NB4 (cell line): ENCODE measurements around the gene GDPD2.

ENCODE experiments used
- DNase-seq: peaks from one replicate; pipeline ENCODE4 v3.0.0; 2010; ENCODE audit warnings: low read depth
- H3K4me3 ChIP-seq: one replicate; pipeline ENCODE4 v1.5.1; 2011; ENCODE audit warnings: mild to moderate bottlenecking, low read depth, low read length, moderate library complexity
- MYC ChIP-seq: IDR thresholded peaks from 2 replicates; pipeline ENCODE4 v1.6.1; 2011; ENCODE audit warnings: low read depth, low read length
- POLR2A ChIP-seq: IDR thresholded peaks from 2 replicates; pipeline ENCODE4 v1.6.1; 2011; ENCODE audit warnings: mild to moderate bottlenecking; ENCODE audit not compliant: insufficient read length; ENCODE audit errors: extremely low read depth
- TF ChIP-seq, protein P1 (sequence below): IDR thresholded peaks from 2 replicates; pipeline ENCODE4 v1.6.1; 2011; ENCODE audit warnings: low read depth, low read length
- TF ChIP-seq, protein P2 (sequence below): IDR thresholded peaks from one replicate; pipeline ENCODE4 v1.5.1; 2012; ENCODE audit warnings: low read depth, low read length

Gene GDPD2

DNA sequence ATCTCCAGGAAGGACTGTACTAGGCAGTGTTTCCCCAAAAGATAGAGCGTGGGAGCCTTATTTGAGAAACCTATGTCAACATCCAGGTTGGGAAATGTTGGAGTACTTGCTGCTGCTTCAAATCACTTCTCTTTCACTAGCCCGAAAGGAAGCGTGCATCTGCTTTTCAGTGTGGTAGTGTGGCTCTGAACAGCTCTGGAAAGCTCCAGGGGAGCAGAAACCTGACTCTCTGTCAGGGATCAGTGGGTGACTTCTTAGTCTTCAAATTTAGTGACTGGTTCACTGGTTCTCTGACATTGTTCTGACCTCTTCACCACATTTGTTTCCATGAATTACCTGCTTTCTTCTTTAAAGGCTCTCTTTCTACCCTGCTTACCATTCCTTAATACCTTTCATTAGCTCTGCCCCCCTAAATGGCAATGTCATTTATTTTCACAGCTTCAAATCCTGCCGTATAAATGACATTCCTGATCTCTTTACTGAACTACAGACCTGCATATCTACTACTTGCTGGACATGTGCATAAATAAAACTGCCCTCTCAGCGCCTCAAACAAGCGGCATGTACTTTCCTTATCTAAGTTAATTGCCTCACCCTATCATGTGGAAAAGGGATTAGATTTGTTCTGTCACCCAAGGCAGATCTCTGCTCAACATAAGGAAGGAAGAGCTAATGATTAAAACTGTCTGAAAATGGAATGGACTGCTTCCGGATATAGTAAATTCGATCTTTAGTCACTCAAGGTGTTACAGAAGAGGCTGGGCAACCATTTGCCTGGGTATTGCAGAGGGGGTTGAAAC, 58.6 kb downstream of the GDPD2 start:
- no peak for TF ChIP-seq POLR2A
- TF ChIP-seq, protein P1, sequence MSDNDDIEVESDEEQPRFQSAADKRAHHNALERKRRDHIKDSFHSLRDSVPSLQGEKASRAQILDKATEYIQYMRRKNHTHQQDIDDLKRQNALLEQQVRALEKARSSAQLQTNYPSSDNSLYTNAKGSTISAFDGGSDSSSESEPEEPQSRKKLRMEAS: no peak
- TF ChIP-seq MYC: no peak
- TF ChIP-seq, protein P2, sequence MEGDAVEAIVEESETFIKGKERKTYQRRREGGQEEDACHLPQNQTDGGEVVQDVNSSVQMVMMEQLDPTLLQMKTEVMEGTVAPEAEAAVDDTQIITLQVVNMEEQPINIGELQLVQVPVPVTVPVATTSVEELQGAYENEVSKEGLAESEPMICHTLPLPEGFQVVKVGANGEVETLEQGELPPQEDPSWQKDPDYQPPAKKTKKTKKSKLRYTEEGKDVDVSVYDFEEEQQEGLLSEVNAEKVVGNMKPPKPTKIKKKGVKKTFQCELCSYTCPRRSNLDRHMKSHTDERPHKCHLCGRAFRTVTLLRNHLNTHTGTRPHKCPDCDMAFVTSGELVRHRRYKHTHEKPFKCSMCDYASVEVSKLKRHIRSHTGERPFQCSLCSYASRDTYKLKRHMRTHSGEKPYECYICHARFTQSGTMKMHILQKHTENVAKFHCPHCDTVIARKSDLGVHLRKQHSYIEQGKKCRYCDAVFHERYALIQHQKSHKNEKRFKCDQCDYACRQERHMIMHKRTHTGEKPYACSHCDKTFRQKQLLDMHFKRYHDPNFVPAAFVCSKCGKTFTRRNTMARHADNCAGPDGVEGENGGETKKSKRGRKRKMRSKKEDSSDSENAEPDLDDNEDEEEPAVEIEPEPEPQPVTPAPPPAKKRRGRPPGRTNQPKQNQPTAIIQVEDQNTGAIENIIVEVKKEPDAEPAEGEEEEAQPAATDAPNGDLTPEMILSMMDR: no peak
- DNase-seq: no peak
- H3K4me3 ChIP-seq: no peak overlapping the region

DNA sequence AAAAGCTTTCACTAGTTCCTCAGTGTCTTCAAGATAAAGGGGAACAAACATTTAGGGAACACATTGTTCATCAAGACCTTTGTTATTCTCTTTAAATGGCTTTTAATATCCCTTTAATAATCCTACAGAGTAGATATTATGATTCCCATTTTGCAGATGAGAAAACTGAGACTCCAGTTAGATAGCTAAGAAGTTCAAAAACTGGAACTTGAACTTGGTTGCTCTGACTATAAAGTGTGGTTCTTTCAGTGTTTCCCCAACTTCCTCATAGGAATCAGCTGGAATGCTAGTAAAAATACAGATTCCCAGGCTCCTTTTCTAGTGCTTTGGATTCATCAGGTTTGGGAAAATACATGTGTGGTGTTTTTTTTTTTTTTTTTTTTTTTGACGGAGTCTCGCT, 59.2 kb downstream of the GDPD2 start:
- H3K4me3 ChIP-seq: no peak overlapping the region
- DNase-seq: no peak
- TF ChIP-seq MYC: no peak
- TF ChIP-seq, protein P1: no peak
- TF ChIP-seq, protein P2: no peak
- no peak for TF ChIP-seq POLR2A
